Memory B cell (primary cell): ENCODE data around the gene CRISPLD2.

Experiments used
- ATAC-seq: fragments of 150-1000 bp; cut with Tn5 transposase; 2 replicates; pipeline ENCODE4 v1.10.0; 2021; ENCODE audit warnings: low read depth, mild to moderate bottlenecking, moderate library complexity
- DNase-seq, 2 donors: peaks; one replicate each; pipeline ENCODE4 v3.0.0; 2022; ENCODE audit warnings: low spot score in 2 of 2
- H3K27ac Mint-ChIP-seq: one replicate; pipeline ENCODE4 v1.8.0; 2022; ENCODE audit warnings: mild to moderate bottlenecking, moderate library complexity, mixed read lengths
- H3K27me3 Mint-ChIP-seq: one replicate; pipeline ENCODE4 v1.8.0; 2022; ENCODE audit warnings: mixed read lengths
- H3K36me3 Mint-ChIP-seq: one replicate; pipeline ENCODE4 v1.8.0; 2022; ENCODE audit warnings: mild to moderate bottlenecking, mixed read lengths
- H3K4me1 Mint-ChIP-seq: one replicate; pipeline ENCODE4 v1.8.0; 2022; ENCODE audit warnings: mixed read lengths
- H3K4me3 Mint-ChIP-seq: one replicate; pipeline ENCODE4 v1.8.0; 2022; ENCODE audit warnings: mild to moderate bottlenecking, moderate library complexity, mixed read lengths
- H3K9me3 Mint-ChIP-seq: one replicate; pipeline ENCODE4 v1.8.0; 2022; ENCODE audit warnings: mixed read lengths

CRISPLD2 gene

DNA sequence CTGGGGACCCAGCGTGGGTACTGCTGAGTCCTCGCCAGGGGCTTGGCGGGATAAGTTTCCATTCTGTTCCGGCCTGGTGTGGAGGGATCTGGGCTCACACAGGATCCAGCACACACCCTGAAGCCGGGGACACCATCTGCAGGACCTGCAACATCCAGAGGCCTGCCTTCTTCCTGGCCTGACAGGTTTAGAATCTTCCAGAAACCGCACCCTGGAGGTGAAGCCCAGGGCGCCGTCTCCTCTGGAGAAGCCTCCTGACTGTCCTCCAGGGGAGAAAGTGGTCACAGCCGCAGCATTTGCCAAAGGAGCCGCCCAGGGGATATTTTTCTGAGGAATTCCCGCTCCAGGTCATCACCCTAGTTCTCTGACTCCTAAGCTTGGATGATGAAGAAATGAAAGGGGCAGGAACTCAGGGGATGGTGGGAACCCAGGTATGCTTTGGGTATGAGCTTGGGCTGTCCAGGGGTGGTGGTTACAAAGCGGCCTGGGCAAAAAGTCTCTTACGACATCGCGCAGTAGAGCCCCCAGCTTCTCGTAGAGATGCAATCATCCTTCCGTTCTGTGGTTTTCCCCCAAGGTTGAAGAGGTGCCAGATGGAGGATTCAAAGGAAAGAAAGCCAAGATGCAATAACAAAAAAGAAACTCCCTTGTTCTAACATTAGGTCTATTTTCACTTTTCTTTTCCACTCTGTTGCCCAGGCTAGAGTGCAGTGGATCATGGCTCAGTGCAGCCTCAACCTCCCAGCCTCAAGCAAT lies 9.1 kb upstream of the CRISPLD2 start:
- Mint-ChIP-seq H3K27me3 (peaks cover 12% of the 10 kb centered on the region), H3K27ac (no peak overlapping the region), H3K4me3 (no peak overlapping the region), H3K4me1 (no peaks in the 10 kb centered on the region), H3K36me3 (no peaks in the 10 kb centered on the region), H3K9me3 (no peaks in the 10 kb centered on the region)
- DNase-seq: no peak
- no peak for ATAC-seq

DNA sequence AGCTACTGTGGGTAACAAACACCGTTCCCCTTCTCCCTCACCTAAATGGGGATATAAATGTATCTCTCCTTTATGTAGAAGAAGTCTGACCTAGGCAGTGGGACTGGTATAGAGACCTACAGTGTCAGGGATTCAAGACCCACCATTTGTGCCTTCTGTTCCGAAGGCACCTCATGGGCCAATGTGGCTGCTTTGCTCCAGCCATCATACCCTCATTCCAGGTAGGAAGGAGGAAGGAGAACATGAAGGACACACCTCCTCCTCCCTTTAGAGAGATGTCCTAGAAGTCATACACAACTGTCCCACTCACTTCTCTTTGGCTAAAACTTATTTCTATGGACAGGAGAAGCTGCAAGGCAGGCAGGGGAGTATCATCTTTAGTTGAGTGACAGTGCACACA lies 8.3 kb upstream of the CRISPLD2 start:
- Mint-ChIP-seq H3K27me3 (peaks cover 14% of the 10 kb centered on the region), H3K36me3 (no peaks in the 10 kb centered on the region), H3K4me3 (no peak overlapping the region), H3K27ac (no peak overlapping the region), H3K4me1 (no peaks in the 10 kb centered on the region), H3K9me3 (no peaks in the 10 kb centered on the region)
- ATAC-seq (no peak), DNase-seq (no peak)

DNA sequence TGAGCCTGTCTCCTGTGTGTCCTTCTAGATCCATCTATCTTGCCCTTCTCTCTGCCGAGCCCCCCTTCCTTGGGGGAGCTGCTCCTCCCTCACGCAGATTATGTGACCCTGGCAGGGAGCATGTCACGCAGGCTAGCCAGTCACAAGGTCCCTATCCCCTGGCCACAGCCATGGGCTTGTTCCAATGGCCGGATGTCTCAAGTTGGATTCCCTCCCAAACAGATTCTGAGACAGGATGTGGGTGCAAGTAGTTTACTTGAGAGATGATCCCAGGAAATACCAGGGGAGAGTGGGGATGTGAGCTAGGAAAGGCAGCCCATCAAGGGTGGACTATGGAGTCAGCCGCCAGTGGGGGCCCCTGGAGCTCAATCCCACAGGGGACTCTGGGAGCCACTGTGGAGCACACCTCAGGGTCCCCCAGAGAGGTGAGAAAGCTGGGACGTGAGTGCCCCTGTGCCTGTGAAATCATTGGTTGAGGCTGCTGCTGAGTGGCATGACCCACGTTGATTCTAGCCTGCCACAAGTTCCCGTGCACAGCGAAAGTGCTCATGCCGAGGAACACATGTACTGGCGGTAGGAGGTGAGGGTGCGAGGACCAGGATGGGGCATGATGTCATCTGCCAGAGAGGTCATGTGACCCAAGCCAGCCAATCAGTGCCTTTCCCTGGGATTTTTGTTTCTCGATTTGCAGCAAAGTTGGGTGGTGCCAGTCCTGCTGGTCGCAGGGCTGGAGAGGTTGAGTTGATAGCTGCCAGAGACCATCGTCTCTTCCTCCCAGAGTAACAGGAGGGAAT lies 6.4 kb upstream of the CRISPLD2 start:
- ATAC-seq (no peak), DNase-seq (no peak)
- H3K36me3 Mint-ChIP-seq: no peaks in the 10 kb centered on the region
- H3K4me1 Mint-ChIP-seq: no peaks in the 10 kb centered on the region
- no peak overlapping the region for H3K4me3 Mint-ChIP-seq
- no peak overlapping the region for H3K27ac Mint-ChIP-seq
- H3K9me3 Mint-ChIP-seq: no peaks in the 10 kb centered on the region
- peaks cover 17% of the 10 kb centered on the region for H3K27me3 Mint-ChIP-seq

DNA sequence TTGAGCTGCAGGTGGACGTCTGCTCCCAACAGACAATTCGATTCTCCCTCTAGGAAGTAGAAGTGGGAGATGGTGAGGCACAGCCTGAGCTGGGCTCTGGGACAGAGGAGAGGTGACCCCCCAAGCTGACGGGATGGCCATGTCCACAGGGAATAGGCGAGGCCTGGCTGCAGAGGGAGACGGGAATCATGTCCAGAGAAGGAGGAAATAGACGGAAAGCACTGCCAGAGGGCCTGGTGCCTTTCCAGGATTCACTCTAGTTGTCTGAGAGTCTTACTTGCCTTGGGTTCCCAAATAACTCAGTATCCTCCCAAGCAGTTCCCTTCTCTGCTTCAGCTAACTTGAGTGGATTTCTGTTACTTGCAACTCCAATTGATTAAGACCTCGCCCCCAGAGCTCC lies 4.3 kb upstream of the CRISPLD2 start:
- no peak for DNase-seq
- Mint-ChIP-seq H3K4me3 (no peak overlapping the region), H3K27ac (no peak overlapping the region), H3K27me3 (peaks cover 26% of the 10 kb centered on the region), H3K4me1 (peaks cover 6% of the 10 kb centered on the region), H3K9me3 (no peaks in the 10 kb centered on the region), H3K36me3 (no peaks in the 10 kb centered on the region)
- ATAC-seq: no peak

DNA sequence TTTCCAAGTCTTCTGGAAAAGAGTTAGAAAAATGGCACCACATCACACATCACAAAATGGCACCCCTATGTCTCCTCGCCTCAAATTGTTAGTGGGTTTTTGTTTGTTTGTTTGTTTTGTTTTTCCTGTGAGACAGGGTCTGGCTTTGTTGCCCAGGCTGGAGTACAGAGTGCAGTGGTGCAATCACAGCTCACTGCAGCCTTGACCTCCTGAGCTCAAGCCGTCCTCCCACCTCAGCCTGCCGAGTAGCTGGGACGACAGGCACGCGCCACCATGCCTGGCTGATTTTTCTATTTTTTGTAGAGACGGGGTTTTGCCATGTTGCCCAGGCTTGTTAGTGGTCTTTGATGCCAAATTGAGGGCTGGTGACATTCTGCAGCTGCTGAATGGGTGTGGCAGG lies 3.8 kb upstream of the CRISPLD2 start:
- DNase-seq (no peak), ATAC-seq (no peak)
- peaks cover 8% of the 10 kb centered on the region for H3K4me1 Mint-ChIP-seq
- no peaks in the 10 kb centered on the region for H3K9me3 Mint-ChIP-seq
- H3K27ac Mint-ChIP-seq: no peak overlapping the region
- H3K36me3 Mint-ChIP-seq: no peaks in the 10 kb centered on the region
- H3K27me3 Mint-ChIP-seq: peaks cover 28% of the 10 kb centered on the region
- H3K4me3 Mint-ChIP-seq: no peak overlapping the region

DNA sequence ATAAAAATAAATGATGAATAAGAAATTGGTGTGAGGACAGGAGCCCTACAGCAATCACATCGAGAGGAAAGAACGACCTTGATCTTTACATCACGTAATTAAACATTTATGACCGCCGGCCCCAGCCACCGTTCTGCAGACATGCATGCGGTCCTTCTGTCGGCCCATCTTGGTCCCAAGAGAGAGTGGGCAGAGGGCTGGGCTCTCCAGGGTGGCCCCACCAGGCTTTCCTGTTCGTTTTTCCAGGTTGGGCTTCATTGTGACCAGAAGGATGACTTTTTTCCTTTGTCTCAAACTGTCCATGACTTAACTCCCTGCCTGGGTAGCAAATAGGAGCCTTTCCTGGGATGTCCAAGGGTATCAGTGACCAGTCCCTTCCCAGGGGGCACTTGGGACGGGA lies 3.3 kb upstream of the CRISPLD2 start:
- Mint-ChIP-seq H3K4me1 (peaks cover 8% of the 10 kb centered on the region), H3K9me3 (no peaks in the 10 kb centered on the region), H3K4me3 (no peak overlapping the region), H3K36me3 (no peaks in the 10 kb centered on the region), H3K27me3 (peaks cover 30% of the 10 kb centered on the region), H3K27ac (no peak overlapping the region)
- ATAC-seq (no peak), DNase-seq (no peak)

DNA sequence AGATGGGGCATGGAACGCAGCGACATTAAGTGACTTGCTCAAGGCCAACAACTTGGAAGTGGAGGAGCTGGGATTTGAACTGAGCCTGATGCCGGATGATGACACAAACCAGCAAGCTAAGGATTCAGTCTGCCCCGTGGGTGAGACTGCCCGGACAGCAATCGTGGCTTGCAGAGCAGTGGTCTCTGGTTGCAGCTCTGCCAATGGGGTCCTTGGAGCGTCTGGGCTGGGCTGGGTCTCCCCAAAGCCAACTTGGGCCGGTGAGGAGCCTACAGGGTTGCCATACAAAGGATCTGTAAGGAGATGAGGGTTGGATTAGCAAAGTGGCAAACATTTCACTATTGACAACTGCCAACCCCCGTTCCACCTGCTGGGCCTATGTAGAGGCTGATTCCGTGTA lies 2.6 kb upstream of the CRISPLD2 start:
- DNase-seq: no peak
- Mint-ChIP-seq H3K27ac (no peak overlapping the region), H3K36me3 (no peaks in the 10 kb centered on the region), H3K9me3 (no peaks in the 10 kb centered on the region), H3K4me3 (no peak overlapping the region), H3K27me3 (peaks cover 35% of the 10 kb centered on the region), H3K4me1 (peaks cover 8% of the 10 kb centered on the region)
- no peak for ATAC-seq

DNA sequence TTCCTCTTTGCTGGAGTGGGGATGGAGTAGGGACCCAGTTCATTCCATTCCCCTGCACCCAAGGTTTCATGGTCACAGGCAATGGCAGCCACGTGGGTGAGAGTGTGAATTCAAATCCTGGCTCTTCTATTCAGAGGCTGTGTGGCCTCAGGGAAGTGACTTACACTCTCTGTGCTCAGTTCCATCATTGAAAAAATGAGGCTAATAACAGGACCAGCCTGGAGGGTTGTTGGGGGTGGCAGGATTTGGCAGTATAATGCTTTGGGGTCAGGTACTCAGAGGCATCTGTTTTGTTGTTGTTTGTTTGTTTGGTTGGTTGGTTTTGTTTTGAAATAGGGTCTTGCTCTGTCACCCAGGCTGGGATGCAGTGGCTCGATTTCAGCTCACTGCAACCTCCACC lies 2.2 kb upstream of the CRISPLD2 start:
- no peaks in the 10 kb centered on the region for H3K36me3 Mint-ChIP-seq
- no peak for ATAC-seq
- peaks cover 8% of the 10 kb centered on the region for H3K4me1 Mint-ChIP-seq
- H3K27me3 Mint-ChIP-seq: peaks cover 38% of the 10 kb centered on the region
- no peak overlapping the region for H3K4me3 Mint-ChIP-seq
- no peak overlapping the region for H3K27ac Mint-ChIP-seq
- no peak for DNase-seq
- no peaks in the 10 kb centered on the region for H3K9me3 Mint-ChIP-seq

DNA sequence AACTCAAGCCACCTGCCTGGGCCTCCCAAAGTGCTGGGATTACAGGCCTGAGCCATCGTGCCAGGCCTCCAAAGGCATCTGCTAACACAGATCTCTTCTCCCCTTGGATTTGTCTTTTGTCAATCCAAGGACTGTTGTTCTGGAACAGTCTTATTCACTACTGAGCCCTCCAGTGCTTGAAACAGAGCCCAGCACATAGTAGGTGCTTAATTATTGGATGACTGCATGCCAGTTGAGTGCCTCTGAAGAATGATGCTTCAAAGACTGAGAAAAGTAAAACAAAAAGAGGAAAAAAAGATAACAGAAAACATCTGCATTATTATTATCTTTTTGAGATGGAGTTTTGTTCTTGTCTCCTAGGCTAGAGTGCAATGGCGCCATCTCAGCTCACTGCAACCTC lies 1.7 kb upstream of the CRISPLD2 start:
- H3K27me3 Mint-ChIP-seq: peaks cover 40% of the 10 kb centered on the region
- DNase-seq: no peak
- no peak for ATAC-seq

DNA sequence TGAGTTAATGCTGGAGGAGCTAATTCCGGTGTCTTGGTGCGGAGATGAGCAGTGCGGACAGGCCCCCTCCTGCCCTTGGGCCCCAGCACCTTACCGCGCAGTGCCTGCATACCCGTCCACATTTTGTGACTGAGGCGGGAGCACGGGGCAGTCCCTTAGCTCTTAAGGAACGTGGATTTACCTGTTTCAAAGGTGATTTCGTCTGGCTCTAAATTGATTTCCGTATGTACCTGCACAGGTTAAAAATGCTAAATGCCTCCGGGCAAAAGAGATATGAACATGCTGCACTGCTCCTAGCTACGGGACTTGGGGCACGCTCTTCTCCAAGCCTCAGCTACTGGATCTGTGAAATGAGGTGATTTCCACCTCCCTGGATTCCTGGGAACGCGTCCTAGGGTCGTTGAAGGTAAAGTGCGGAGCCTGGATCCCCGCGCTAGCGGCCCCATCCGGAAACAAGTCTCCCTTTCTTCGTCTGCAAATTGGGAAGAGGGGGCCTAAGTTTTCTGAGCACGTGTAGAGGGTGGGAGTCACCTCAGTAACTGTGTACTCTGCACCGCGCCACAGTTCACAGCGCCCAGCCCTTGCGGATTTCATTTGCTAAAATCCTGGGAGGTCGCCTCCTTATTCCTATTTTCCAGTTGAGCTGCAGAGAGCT lies 669 bp upstream of the CRISPLD2 start:
- DNase-seq (no peak), ATAC-seq (no peak)
- H3K4me1 Mint-ChIP-seq: peaks cover 8% of the 10 kb centered on the region
- H3K36me3 Mint-ChIP-seq: peaks cover 2% of the 10 kb centered on the region
- peaks cover 40% of the 10 kb centered on the region for H3K27me3 Mint-ChIP-seq
- H3K4me3 Mint-ChIP-seq: no peak overlapping the region
- no peak overlapping the region for H3K27ac Mint-ChIP-seq
- H3K9me3 Mint-ChIP-seq: no peaks in the 10 kb centered on the region

More for the DNA sequence above, 1.7 kb upstream of the CRISPLD2 start:
- peaks cover 2% of the 10 kb centered on the region for H3K36me3 Mint-ChIP-seq
- H3K9me3 Mint-ChIP-seq: no peaks in the 10 kb centered on the region
- no peak overlapping the region for H3K27ac Mint-ChIP-seq
- peaks cover 8% of the 10 kb centered on the region for H3K4me1 Mint-ChIP-seq
- H3K4me3 Mint-ChIP-seq: no peak overlapping the region

DNA sequence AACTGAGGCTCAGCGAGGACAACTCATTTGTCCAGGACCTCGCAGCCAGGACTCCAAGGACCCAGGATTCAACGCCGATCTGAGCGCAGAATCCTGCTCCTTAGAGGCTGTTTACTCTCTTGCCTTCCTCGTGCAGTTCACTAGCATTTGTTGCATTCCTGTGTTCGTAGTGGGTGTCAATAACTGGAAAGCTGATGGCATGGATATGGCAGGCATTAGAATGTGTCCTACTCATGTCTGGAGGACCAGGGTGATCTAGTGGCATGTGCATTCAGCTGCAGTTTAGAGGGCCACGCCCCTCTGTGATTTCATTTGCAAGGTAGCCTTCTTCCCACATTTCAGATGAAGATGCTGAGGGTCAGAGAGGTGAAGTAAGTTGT lies 510 bp downstream of the CRISPLD2 start:
- peaks cover 44% of the 10 kb centered on the region for H3K27me3 Mint-ChIP-seq

DNA sequence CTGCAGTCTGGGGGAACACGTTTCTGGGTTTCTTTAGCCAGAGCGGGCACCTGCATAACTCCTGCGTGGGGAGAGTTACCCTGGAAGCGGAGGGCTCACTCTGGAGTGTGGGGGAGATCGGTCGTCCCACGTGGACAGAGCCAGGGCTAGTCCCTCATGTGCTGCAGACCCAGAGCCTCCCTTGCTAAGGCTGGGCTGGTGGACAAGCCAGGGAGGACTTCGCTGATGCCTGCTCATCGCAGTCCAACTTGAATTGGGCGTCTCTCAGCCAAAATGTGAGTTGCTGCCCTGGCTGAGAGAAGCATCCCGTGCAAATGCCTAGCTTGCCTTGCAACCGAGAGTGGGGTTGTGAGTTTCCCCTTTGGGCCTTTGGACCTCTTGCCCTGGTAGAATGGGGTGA lies 986 bp downstream of the CRISPLD2 start:
- no peaks in the 10 kb centered on the region for H3K9me3 Mint-ChIP-seq
- no peak overlapping the region for H3K27ac Mint-ChIP-seq
- peaks cover 8% of the 10 kb centered on the region for H3K4me1 Mint-ChIP-seq
- peaks cover 2% of the 10 kb centered on the region for H3K36me3 Mint-ChIP-seq
- H3K27me3 Mint-ChIP-seq: peaks cover 42% of the 10 kb centered on the region
- no peak overlapping the region for H3K4me3 Mint-ChIP-seq
- ATAC-seq (no peak), DNase-seq (no peak)

More for the DNA sequence above, 510 bp downstream of the CRISPLD2 start:
- no peak for DNase-seq
- H3K9me3 Mint-ChIP-seq: no peaks in the 10 kb centered on the region
- H3K27ac Mint-ChIP-seq: no peak overlapping the region
- H3K4me3 Mint-ChIP-seq: peak overlapping the region; percentile 63
- ATAC-seq: no peak
- H3K4me1 Mint-ChIP-seq: peaks cover 8% of the 10 kb centered on the region
- peaks cover 2% of the 10 kb centered on the region for H3K36me3 Mint-ChIP-seq

DNA sequence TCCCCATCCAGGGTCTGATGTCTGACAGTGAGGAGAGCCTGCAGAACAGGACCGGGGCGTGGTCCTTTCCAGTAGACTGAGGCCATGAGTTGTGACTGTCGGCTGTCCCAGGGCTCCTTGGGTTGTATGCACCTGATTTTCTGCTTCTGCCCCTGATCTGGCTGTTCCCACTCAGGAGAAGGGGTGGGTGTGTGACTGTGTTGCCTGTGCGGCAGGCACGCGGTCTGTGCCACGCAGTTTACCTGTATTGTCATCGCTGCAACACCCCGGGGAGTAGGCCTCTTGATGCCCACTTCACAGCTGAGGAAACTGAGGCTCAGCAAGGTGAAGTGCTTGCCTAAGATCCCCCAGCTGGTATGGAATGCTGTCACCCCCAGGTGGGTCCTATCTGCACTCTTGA lies 1.4 kb downstream of the CRISPLD2 start:
- Mint-ChIP-seq H3K36me3 (peaks cover 2% of the 10 kb centered on the region), H3K27me3 (peaks cover 40% of the 10 kb centered on the region)

More for the DNA sequence above, 1.4 kb downstream of the CRISPLD2 start:
- ATAC-seq (no peak), DNase-seq (no peak)
- H3K27ac Mint-ChIP-seq: no peak overlapping the region
- H3K4me1 Mint-ChIP-seq: peaks cover 8% of the 10 kb centered on the region
- no peaks in the 10 kb centered on the region for H3K9me3 Mint-ChIP-seq
- no peak overlapping the region for H3K4me3 Mint-ChIP-seq
